IPS-11a (cell line): ENCODE results near the gene CYFIP1.

Experiments used
- H3K4me3 ChIP-seq: one replicate; pipeline ENCODE4 v1.5.1; 2013; ENCODE audit warnings: low read depth, low read length, control low read depth

CYFIP1 gene

GRCh38 chr15:22969489-22969888 lies 10.7 kb downstream of the CYFIP1 start:
- no peak overlapping the region for H3K4me3 ChIP-seq

GRCh38 chr15:22968366-22968765 lies 11.8 kb downstream of the CYFIP1 start:
- H3K4me3 ChIP-seq, result no peak overlapping the region

- no peak overlapping the region for H3K4me3 ChIP-seq
Observed at GRCh38 chr15:22967084-22967770, 12.9 kb downstream of the CYFIP1 start.

GRCh38 chr15:22966321-22967083 lies 13.7 kb downstream of the CYFIP1 start:
- H3K4me3 ChIP-seq, result no peak overlapping the region

- no peak overlapping the region for H3K4me3 ChIP-seq
Observed at GRCh38 chr15:22963641-22964040, 16.5 kb downstream of the CYFIP1 start.

GRCh38 chr15:22962611-22963010 lies 17.6 kb downstream of the CYFIP1 start:
- H3K4me3 ChIP-seq, result no peak overlapping the region

- H3K4me3 ChIP-seq, result no peak overlapping the region
Observed at GRCh38 chr15:22961762-22962161, 18.4 kb downstream of the CYFIP1 start.

- H3K4me3 ChIP-seq, result no peak overlapping the region
Observed at GRCh38 chr15:22960556-22960955, 19.6 kb downstream of the CYFIP1 start.

- H3K4me3 ChIP-seq, result no peak overlapping the region
Observed at GRCh38 chr15:22960126-22960525, 20.0 kb downstream of the CYFIP1 start.

- H3K4me3 ChIP-seq, result no peak overlapping the region
Observed at GRCh38 chr15:22959321-22960101, 20.7 kb downstream of the CYFIP1 start.

GRCh38 chr15:22958487-22959280 lies 21.5 kb downstream of the CYFIP1 start:
- no peak overlapping the region for H3K4me3 ChIP-seq

GRCh38 chr15:22956978-22957260 lies 23.2 kb downstream of the CYFIP1 start:
- no peak overlapping the region for H3K4me3 ChIP-seq

- no peak overlapping the region for H3K4me3 ChIP-seq
Observed at GRCh38 chr15:22956257-22956977, 23.8 kb downstream of the CYFIP1 start.

GRCh38 chr15:22955544-22956119 lies 24.5 kb downstream of the CYFIP1 start:
- H3K4me3 ChIP-seq, result no peak overlapping the region

- no peak overlapping the region for H3K4me3 ChIP-seq
Observed at GRCh38 chr15:22954798-22955543, 25.2 kb downstream of the CYFIP1 start.

GRCh38 chr15:22954326-22954725 lies 25.8 kb downstream of the CYFIP1 start:
- H3K4me3 ChIP-seq, result no peak overlapping the region

GRCh38 chr15:22952796-22953579 lies 27.2 kb downstream of the CYFIP1 start:
- no peak overlapping the region for H3K4me3 ChIP-seq

- no peak overlapping the region for H3K4me3 ChIP-seq
Observed at GRCh38 chr15:22951381-22952280, 28.5 kb downstream of the CYFIP1 start.
